ENCODE results near the gene ANKRD13D. TPM values are rescaled to one million over a fixed set of nuclear protein-coding genes. Genes with fewer than 3 reads are reported as not detected.

The ANKRD13D gene
- total RNA-seq, 1 experiment from 2014 or later, result 58.9 TPM

DNA sequence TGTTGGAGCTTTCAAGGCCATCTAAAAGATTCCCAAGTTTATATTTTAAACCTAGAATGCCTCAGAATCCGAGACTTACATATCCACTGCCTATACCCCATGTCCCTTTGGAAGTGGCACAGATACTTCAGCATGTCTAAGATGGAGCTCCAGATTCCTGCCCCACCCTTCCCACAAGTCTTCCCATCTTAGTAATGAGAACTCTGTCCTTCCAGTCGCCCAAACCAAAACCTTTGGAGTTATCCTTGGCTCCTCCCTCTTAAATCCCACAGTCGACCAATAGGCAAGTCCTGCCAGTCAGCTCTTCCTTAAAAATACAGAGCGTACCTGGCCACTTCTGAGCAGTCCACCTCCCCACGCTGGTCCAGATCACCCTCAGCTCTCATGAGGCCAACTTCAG lies 59.9 kb downstream of the ANKRD13D start:
- H2AFZ ChIP-seq (ENCODE audit: low read length), result no peak overlapping the region
- H4K20me1 ChIP-seq (ENCODE audit: low read length), result no peaks in the 10 kb centered on the region
- H3K4me1 ChIP-seq (ENCODE audit: insufficient read depth, low read length), result peaks cover 58% of the 10 kb centered on the region
- intact Hi-C loops (cut with micrococcal nuclease), result no loop called here
- H3K4me3 ChIP-seq (ENCODE audit: low read length), result no peak overlapping the region
- H3K9me3 ChIP-seq (ENCODE audit: low read length), result no peaks in the 10 kb centered on the region
- H3K27ac ChIP-seq (ENCODE audit: low read length), result no peak overlapping the region
- H3K4me2 ChIP-seq (ENCODE audit: low read length), result no peak overlapping the region
- DNase-seq, result no peak
- BruUV-seq (replicated peaks), result no TSS peak
- TF ChIP-seq, protein P1, sequence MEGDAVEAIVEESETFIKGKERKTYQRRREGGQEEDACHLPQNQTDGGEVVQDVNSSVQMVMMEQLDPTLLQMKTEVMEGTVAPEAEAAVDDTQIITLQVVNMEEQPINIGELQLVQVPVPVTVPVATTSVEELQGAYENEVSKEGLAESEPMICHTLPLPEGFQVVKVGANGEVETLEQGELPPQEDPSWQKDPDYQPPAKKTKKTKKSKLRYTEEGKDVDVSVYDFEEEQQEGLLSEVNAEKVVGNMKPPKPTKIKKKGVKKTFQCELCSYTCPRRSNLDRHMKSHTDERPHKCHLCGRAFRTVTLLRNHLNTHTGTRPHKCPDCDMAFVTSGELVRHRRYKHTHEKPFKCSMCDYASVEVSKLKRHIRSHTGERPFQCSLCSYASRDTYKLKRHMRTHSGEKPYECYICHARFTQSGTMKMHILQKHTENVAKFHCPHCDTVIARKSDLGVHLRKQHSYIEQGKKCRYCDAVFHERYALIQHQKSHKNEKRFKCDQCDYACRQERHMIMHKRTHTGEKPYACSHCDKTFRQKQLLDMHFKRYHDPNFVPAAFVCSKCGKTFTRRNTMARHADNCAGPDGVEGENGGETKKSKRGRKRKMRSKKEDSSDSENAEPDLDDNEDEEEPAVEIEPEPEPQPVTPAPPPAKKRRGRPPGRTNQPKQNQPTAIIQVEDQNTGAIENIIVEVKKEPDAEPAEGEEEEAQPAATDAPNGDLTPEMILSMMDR (conservative IDR thresholded peaks at IDR 0.05; ENCODE audit: low read depth, low read length), result no peak
- TF ChIP-seq EZH2 (IDR thresholded peaks at IDR 0.05; ENCODE audit: low read length, unreplicated experiment) (no peak), EZH2phosphoT487 (IDR thresholded peaks at IDR 0.05; ENCODE audit: borderline replicate concordance, low read length) (no peak)
- H3K27me3 ChIP-seq (ENCODE audit: low read length), result no peaks in the 10 kb centered on the region
- no peak overlapping the region for H3K9ac ChIP-seq (ENCODE audit: low read length)
- no peaks in the 10 kb centered on the region for H3K9me2 ChIP-seq (replicated peaks; ENCODE audit: low read length)
- POLR2A ChIA-PET (ENCODE audit: unreplicated experiment), result interaction anchor here (0.5 kb wide), 1 partner anchor 53 kb away, joined by 8 read pairs; the partner anchor contains the start of gene PPP1CA
- no peaks in the 10 kb centered on the region for H3K36me3 ChIP-seq (ENCODE audit: low read depth, low read length)
- no peak for ATAC-seq
- H3K79me2 ChIP-seq (ENCODE audit: low read length), result peaks cover 14% of the 10 kb centered on the region
- H3F3A ChIP-seq (ENCODE audit: low read length, unreplicated experiment), result peaks cover 12% of the 10 kb centered on the region
- CTCF ChIA-PET, result no interaction called here

DNA sequence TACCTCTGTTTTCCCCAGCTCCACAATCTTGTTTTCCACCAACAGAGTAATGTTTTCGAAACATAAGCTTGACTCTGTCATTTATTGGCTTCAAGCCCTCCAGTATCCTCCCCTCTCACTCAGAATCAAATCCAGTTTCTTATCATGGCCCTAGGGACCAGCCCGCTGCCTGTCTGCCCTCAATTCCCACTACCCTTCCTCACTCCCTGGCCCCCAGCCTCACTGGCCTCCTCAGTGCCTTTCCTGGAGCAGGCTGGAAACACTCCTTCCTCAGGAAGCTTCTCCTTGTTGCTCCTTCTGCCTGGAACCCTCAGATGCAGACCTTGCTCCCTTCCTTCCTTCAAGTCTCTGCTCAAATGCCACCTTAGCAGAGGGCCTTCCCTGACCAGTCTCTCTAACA lies 60.4 kb downstream of the ANKRD13D start:
- no TSS peak for BruUV-seq (replicated peaks)
- ATAC-seq (no peak), DNase-seq (no peak)
- Histone ChIP-seq H3K27me3 (ENCODE audit: low read length) (no peaks in the 10 kb centered on the region), H2AFZ (ENCODE audit: low read length) (no peak overlapping the region), H3K27ac (ENCODE audit: low read length) (no peak overlapping the region), H3K9me3 (ENCODE audit: low read length) (no peaks in the 10 kb centered on the region), H3K9ac (ENCODE audit: low read length) (no peak overlapping the region), H3K4me3 (ENCODE audit: low read length) (no peak overlapping the region), H3K9me2 (replicated peaks; ENCODE audit: low read length) (no peaks in the 10 kb centered on the region), H3K79me2 (ENCODE audit: low read length) (peaks cover 14% of the 10 kb centered on the region), H3K4me1 (ENCODE audit: insufficient read depth, low read length) (peaks cover 59% of the 10 kb centered on the region), H4K20me1 (ENCODE audit: low read length) (no peaks in the 10 kb centered on the region), H3K4me2 (ENCODE audit: low read length) (no peak overlapping the region), H3K36me3 (ENCODE audit: low read depth, low read length) (no peaks in the 10 kb centered on the region), H3F3A (ENCODE audit: low read length, unreplicated experiment) (peaks cover 15% of the 10 kb centered on the region)
- intact Hi-C loops (cut with micrococcal nuclease), result no loop called here
- TF ChIP-seq, protein P1 (conservative IDR thresholded peaks at IDR 0.05; ENCODE audit: low read depth, low read length), result no peak
- TF ChIP-seq EZH2 (IDR thresholded peaks at IDR 0.05; ENCODE audit: low read length, unreplicated experiment), result no peak
- TF ChIP-seq EZH2phosphoT487 (IDR thresholded peaks at IDR 0.05; ENCODE audit: borderline replicate concordance, low read length), result no peak
- ChIA-PET POLR2A (ENCODE audit: unreplicated experiment) (no interaction called here), CTCF (no interaction called here)

- ChIA-PET CTCF (no interaction called here), POLR2A (ENCODE audit: unreplicated experiment) (no interaction called here)
- TF ChIP-seq EZH2 (IDR thresholded peaks at IDR 0.05; ENCODE audit: low read length, unreplicated experiment) (no peak), EZH2phosphoT487 (IDR thresholded peaks at IDR 0.05; ENCODE audit: borderline replicate concordance, low read length) (no peak)
- TF ChIP-seq, protein P1 (conservative IDR thresholded peaks at IDR 0.05; ENCODE audit: low read depth, low read length), result no peak
- ATAC-seq (no peak), DNase-seq (no peak)
- Histone ChIP-seq H3K79me2 (ENCODE audit: low read length) (peaks cover 14% of the 10 kb centered on the region), H3K4me1 (ENCODE audit: insufficient read depth, low read length) (peaks cover 57% of the 10 kb centered on the region), H3K9ac (ENCODE audit: low read length) (no peak overlapping the region), H3F3A (ENCODE audit: low read length, unreplicated experiment) (peaks cover 18% of the 10 kb centered on the region), H3K4me2 (ENCODE audit: low read length) (no peak overlapping the region), H2AFZ (ENCODE audit: low read length) (no peak overlapping the region), H3K9me2 (replicated peaks; ENCODE audit: low read length) (no peaks in the 10 kb centered on the region), H3K4me3 (ENCODE audit: low read length) (no peak overlapping the region), H3K27ac (ENCODE audit: low read length) (no peak overlapping the region), H3K36me3 (ENCODE audit: low read depth, low read length) (no peaks in the 10 kb centered on the region), H3K27me3 (ENCODE audit: low read length) (no peaks in the 10 kb centered on the region), H3K9me3 (ENCODE audit: low read length) (no peaks in the 10 kb centered on the region), H4K20me1 (ENCODE audit: low read length) (no peaks in the 10 kb centered on the region)
- BruUV-seq (replicated peaks), result no TSS peak
- intact Hi-C loops (cut with micrococcal nuclease), result no loop called here
These were observed 60.9 kb downstream of the ANKRD13D start for GRCh38 chr11:67349928-67350465.
